NB4 (cell line): ENCODE data around the gene LMCD1.

Experiments used
- DNase-seq: peaks from one replicate; pipeline ENCODE4 v3.0.0; 2010; ENCODE audit warnings: low read depth
- H3K4me3 ChIP-seq: one replicate; pipeline ENCODE4 v1.5.1; 2011; ENCODE audit warnings: mild to moderate bottlenecking, low read depth, low read length, moderate library complexity
- MYC ChIP-seq: IDR thresholded peaks from 2 replicates; pipeline ENCODE4 v1.6.1; 2011; ENCODE audit warnings: low read depth, low read length
- POLR2A ChIP-seq: IDR thresholded peaks from 2 replicates; pipeline ENCODE4 v1.6.1; 2011; ENCODE audit warnings: mild to moderate bottlenecking; ENCODE audit not compliant: insufficient read length; ENCODE audit errors: extremely low read depth
- TF ChIP-seq, protein P1 (sequence below): IDR thresholded peaks from one replicate; pipeline ENCODE4 v1.5.1; 2012; ENCODE audit warnings: low read depth, low read length
- TF ChIP-seq, protein P2 (sequence below): IDR thresholded peaks from 2 replicates; pipeline ENCODE4 v1.6.1; 2011; ENCODE audit warnings: low read depth, low read length

LMCD1 gene

DNA sequence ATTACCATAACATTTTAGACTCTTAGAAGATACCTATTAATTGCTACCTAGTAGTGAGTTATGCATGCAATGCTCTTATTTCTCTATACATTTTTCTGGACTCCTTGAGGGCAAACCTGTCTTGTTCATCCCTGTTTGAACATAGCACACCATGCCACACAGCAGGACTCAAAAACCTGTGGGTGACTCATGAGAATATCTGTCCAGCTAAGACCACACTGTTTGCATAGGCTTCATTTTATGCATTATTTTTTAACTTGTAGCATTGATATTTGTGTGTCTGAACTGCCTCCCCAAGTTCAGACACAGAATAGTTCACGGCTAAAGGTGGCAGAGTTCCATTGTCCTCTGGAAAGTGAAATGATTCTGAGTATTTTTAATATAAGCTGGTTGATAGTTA is 1.8 kb downstream of the LMCD1 start:
- TF ChIP-seq POLR2A (no peak), MYC (no peak)
- TF ChIP-seq, protein P1, sequence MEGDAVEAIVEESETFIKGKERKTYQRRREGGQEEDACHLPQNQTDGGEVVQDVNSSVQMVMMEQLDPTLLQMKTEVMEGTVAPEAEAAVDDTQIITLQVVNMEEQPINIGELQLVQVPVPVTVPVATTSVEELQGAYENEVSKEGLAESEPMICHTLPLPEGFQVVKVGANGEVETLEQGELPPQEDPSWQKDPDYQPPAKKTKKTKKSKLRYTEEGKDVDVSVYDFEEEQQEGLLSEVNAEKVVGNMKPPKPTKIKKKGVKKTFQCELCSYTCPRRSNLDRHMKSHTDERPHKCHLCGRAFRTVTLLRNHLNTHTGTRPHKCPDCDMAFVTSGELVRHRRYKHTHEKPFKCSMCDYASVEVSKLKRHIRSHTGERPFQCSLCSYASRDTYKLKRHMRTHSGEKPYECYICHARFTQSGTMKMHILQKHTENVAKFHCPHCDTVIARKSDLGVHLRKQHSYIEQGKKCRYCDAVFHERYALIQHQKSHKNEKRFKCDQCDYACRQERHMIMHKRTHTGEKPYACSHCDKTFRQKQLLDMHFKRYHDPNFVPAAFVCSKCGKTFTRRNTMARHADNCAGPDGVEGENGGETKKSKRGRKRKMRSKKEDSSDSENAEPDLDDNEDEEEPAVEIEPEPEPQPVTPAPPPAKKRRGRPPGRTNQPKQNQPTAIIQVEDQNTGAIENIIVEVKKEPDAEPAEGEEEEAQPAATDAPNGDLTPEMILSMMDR = no peak
- TF ChIP-seq, protein P2, sequence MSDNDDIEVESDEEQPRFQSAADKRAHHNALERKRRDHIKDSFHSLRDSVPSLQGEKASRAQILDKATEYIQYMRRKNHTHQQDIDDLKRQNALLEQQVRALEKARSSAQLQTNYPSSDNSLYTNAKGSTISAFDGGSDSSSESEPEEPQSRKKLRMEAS = no peak
- DNase-seq = no peak
- H3K4me3 ChIP-seq = no peak overlapping the region

DNA sequence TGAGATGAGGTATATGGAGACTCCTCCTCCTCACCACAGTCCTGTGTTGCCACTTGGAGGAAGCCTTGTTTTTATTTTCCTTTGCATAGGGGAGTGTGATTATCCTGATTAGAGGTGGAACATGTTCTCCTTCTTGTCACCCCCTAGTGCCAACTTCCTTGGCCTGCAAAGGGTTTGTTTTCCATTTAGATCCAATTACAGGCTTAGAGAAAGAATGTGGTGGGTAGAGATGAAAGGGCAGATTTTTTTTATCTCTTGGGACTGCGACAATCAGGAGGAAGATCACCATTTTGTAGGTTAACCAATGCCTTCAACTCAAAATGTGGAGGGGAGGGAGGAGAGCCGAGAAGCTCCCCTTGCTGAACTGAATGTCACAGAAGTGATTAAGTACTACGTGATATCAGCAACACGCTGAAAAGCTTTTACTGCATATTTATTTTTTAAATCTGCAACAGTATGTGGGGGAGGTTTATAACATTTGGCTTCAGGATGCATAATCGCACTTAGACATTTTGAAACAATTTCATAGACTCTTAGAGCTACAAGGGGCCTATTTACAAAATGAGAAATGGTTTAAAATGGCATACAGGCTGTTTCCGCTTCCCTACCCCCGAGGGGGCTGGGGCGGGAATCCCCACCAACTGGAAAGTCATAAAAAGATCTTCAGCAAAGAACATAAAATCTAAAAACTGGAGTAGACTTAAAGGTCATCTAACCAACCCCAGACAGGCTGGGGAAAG is 2.4 kb downstream of the LMCD1 start:
- TF ChIP-seq POLR2A (no peak), MYC (no peak)
- H3K4me3 ChIP-seq = no peak overlapping the region
- no peak for DNase-seq

DNA sequence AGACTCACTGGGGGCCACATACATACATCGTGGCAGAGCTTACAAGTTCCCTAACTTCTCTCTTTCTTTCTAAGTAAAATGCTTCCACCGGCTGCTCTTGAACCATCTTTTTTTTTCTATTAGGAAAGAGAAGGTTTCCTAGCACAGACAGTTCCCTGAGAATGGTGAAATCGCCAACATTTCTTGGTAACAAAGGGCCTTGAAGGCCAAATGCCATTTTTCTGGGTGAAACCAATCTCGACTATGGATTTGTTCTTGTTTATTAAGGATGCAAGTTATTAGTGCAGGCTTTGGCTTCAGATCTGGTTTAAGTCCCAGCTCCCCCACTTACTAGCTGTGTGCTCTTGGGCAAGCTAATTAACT is 3.0 kb downstream of the LMCD1 start:
- DNase-seq = no peak
- no peak overlapping the region for H3K4me3 ChIP-seq
- TF ChIP-seq, protein P2 = no peak
- TF ChIP-seq, protein P1 = no peak
- no peak for TF ChIP-seq POLR2A
- no peak for TF ChIP-seq MYC

DNA sequence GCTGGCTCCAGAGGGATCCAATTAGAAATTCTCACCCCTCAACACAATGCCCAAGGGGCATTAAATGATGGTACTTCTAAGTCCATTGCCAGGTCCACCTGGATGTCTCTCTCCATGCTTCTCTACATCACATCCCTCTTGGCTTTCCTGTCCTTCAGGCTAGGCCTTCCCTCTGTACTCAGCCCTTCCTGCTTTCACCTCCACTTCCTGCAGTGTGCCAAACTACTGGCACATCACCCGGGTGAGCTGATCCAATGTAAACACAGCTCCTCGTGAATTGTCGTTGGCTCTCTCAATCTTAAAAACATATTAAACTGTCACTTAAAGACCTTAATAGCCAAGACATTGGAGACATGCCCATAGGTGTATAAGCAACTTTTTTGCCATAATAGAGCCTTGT is 4.0 kb downstream of the LMCD1 start:
- H3K4me3 ChIP-seq = no peak overlapping the region
- TF ChIP-seq POLR2A (no peak), MYC (no peak)
- TF ChIP-seq, protein P1 = no peak
- TF ChIP-seq, protein P2 = no peak
- no peak for DNase-seq

DNA sequence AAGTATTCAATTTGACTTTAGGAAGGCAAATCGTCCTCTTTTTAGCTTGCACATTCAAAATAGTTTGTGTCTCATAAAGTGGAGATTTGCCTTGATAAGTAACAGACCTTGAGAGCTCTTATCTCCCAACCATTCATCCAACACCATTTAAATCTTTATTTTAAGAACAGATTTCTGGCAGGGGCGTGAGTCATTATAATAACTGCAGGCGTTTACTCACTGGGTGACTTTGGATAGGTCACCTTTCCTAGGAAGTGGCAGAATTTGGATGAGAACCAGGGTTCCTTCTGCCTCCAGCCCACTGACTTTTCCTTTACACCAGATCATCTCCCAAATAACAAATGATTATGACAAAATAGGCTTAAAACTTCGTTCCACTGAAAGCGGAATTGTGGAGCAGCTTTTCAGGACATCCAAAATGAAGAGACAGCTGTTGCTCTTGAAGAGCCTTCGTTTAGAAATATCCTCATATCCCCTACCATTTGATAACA is 5.0 kb downstream of the LMCD1 start:
- no peak overlapping the region for H3K4me3 ChIP-seq
- TF ChIP-seq POLR2A (no peak), MYC (no peak)
- TF ChIP-seq, protein P1 = no peak
- TF ChIP-seq, protein P2 = no peak
- no peak for DNase-seq

DNA sequence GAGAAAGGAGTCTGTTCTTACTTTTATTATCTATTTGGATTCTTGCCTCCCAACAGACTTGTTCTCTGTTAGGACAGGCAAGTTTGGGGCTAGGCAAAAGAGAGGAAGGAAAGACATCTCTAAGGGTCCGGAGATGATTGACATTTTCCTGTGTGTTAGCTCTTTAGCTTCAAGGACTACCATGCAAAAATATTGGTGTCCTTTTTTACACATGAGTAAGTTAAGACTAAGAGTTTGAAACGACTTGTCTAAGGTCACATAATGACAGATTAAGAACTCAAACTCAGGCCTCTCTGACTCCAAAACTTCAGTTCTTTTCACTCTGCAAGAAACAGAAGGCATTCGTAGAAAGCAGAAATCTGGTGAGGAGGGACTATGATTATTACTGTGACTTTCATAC is 5.9 kb downstream of the LMCD1 start:
- DNase-seq = no peak
- TF ChIP-seq POLR2A = no peak
- no peak for TF ChIP-seq MYC
- TF ChIP-seq, protein P1 = no peak
- TF ChIP-seq, protein P2 = no peak
- no peak overlapping the region for H3K4me3 ChIP-seq
